ENCODE data around the gene EML6. TPM values are rescaled to one million over a fixed set of nuclear protein-coding genes. Genes with fewer than 3 reads are reported as not detected.
"Not testable (repeated sequence)": the region's sequence is repeated elsewhere in the genome, so short reads cannot be mapped to it uniquely, and the experiment has no call there.

The EML6 gene
- total and polyA plus RNA-seq, 2 experiments from 2014 or later: 2.7 to 6.2 TPM

DNA sequence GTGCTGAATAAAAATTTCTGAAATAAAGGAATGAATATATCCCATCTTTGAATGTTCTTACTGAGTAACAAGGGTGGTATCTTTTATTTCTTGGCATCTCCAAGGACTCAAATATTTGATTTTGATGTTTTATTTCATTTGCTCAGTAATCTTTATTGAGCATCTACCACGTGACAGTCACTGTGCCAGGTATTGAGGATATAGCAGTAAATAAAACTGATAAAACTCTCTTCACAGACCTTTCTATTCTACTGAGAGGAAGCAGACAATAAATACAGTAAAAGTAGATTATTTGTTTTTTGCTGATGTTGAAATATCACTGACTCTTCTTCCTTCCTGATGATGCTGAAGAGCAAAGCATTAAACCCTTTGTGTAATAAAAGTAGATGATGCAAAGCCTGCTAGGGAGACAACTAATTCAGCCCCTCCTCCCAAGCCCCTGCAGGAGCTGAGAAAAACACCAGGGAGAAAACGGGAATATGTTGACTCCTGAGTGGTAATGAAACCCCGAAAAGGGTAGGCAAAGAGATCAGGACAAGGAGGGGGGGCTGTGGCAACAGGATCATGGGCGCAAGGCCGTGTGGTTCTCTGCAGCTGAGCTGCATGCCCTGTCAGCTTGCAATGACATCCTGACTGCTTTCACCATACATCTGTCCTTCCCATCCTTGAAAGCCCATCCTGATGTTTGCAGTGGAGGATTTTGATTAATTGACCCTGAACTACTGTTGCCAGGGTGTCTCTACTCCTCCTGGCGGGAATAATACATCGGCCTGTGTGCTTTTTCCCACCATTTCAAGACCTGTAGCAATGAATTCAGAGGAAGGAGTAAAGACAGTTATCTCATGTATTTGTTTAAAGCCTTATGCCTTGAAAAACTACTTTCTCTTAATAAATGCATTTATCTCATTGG lies 117.4 kb downstream of the EML6 start:
- TF ChIP-seq, protein P1, sequence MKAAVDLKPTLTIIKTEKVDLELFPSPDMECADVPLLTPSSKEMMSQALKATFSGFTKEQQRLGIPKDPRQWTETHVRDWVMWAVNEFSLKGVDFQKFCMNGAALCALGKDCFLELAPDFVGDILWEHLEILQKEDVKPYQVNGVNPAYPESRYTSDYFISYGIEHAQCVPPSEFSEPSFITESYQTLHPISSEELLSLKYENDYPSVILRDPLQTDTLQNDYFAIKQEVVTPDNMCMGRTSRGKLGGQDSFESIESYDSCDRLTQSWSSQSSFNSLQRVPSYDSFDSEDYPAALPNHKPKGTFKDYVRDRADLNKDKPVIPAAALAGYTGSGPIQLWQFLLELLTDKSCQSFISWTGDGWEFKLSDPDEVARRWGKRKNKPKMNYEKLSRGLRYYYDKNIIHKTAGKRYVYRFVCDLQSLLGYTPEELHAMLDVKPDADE (IDR thresholded peaks at IDR 0.05): no peak
- TF ChIP-seq, protein P2, sequence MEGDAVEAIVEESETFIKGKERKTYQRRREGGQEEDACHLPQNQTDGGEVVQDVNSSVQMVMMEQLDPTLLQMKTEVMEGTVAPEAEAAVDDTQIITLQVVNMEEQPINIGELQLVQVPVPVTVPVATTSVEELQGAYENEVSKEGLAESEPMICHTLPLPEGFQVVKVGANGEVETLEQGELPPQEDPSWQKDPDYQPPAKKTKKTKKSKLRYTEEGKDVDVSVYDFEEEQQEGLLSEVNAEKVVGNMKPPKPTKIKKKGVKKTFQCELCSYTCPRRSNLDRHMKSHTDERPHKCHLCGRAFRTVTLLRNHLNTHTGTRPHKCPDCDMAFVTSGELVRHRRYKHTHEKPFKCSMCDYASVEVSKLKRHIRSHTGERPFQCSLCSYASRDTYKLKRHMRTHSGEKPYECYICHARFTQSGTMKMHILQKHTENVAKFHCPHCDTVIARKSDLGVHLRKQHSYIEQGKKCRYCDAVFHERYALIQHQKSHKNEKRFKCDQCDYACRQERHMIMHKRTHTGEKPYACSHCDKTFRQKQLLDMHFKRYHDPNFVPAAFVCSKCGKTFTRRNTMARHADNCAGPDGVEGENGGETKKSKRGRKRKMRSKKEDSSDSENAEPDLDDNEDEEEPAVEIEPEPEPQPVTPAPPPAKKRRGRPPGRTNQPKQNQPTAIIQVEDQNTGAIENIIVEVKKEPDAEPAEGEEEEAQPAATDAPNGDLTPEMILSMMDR (conservative IDR thresholded peaks at IDR 0.05; ENCODE audit: low read depth in 2 of 2): no peak
- TF ChIP-seq, protein P3, sequence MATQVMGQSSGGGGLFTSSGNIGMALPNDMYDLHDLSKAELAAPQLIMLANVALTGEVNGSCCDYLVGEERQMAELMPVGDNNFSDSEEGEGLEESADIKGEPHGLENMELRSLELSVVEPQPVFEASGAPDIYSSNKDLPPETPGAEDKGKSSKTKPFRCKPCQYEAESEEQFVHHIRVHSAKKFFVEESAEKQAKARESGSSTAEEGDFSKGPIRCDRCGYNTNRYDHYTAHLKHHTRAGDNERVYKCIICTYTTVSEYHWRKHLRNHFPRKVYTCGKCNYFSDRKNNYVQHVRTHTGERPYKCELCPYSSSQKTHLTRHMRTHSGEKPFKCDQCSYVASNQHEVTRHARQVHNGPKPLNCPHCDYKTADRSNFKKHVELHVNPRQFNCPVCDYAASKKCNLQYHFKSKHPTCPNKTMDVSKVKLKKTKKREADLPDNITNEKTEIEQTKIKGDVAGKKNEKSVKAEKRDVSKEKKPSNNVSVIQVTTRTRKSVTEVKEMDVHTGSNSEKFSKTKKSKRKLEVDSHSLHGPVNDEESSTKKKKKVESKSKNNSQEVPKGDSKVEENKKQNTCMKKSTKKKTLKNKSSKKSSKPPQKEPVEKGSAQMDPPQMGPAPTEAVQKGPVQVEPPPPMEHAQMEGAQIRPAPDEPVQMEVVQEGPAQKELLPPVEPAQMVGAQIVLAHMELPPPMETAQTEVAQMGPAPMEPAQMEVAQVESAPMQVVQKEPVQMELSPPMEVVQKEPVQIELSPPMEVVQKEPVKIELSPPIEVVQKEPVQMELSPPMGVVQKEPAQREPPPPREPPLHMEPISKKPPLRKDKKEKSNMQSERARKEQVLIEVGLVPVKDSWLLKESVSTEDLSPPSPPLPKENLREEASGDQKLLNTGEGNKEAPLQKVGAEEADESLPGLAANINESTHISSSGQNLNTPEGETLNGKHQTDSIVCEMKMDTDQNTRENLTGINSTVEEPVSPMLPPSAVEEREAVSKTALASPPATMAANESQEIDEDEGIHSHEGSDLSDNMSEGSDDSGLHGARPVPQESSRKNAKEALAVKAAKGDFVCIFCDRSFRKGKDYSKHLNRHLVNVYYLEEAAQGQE (IDR thresholded peaks at IDR 0.05; ENCODE audit: unreplicated experiment): no peak
- TF ChIP-seq EZH2 (IDR thresholded peaks at IDR 0.05; ENCODE audit: low read depth, unreplicated experiment): no peak
- no peak for TF ChIP-seq NANOG (IDR thresholded peaks at IDR 0.05; ENCODE audit: borderline replicate concordance)
- no peak for TF ChIP-seq EZH2phosphoT487 (IDR thresholded peaks at IDR 0.05; ENCODE audit: unreplicated experiment)
- TF ChIP-seq POLR2AphosphoS5 (IDR thresholded peaks at IDR 0.05; ENCODE audit: low read depth): no peak
- no peak for TF ChIP-seq ZNF114 (CRISPR knock-in tag; IDR thresholded peaks at IDR 0.05)
- no peak for TF ChIP-seq CREB1 (CRISPR knock-in tag; IDR thresholded peaks at IDR 0.05; ENCODE audit: low read depth)
- no peak for TF ChIP-seq ZNF331 (CRISPR knock-in tag; IDR thresholded peaks at IDR 0.05; ENCODE audit: low read depth)
- Mint-ChIP-seq H3K27me3 (ENCODE audit: insufficient read depth, low read depth, poor library complexity) (peaks cover 2% of the 10 kb centered on the region), H3K27ac (no peak overlapping the region), H3K36me3 (ENCODE audit: low read depth) (no peaks in the 10 kb centered on the region), H3K4me3 (no peak overlapping the region), H3K9me3 (no peaks in the 10 kb centered on the region), H3K4me1 (peaks cover 6% of the 10 kb centered on the region; the same call in 2 of the 3 replicates)
- DNase-seq (ENCODE audit: low spot score) (no peak), ATAC-seq (no peak)
- H3K36me3 ChIP-seq (ENCODE audit: insufficient read depth): no peaks in the 10 kb centered on the region
- no peaks in the 10 kb centered on the region for H3K9me2 ChIP-seq (ENCODE audit: insufficient read depth)
- no peak overlapping the region for H3K4me3 ChIP-seq
- no peak overlapping the region for H3K27ac ChIP-seq (ENCODE audit: low read depth)
- H3K27me3 ChIP-seq (ENCODE audit: insufficient read depth): no peaks in the 10 kb centered on the region
- no peaks in the 10 kb centered on the region for H3F3A ChIP-seq (replicated peaks; ENCODE audit: low read depth)
- no peaks in the 10 kb centered on the region for H4K20me1 ChIP-seq (replicated peaks; ENCODE audit: insufficient read depth)
- no peaks in the 10 kb centered on the region for H3K79me2 ChIP-seq (replicated peaks; ENCODE audit: insufficient read depth)
- no peaks in the 10 kb centered on the region for H3K4me1 ChIP-seq (ENCODE audit: insufficient read depth)
- no peak overlapping the region for H3K4me2 ChIP-seq
- no peak overlapping the region for H2AFZ ChIP-seq

DNA sequence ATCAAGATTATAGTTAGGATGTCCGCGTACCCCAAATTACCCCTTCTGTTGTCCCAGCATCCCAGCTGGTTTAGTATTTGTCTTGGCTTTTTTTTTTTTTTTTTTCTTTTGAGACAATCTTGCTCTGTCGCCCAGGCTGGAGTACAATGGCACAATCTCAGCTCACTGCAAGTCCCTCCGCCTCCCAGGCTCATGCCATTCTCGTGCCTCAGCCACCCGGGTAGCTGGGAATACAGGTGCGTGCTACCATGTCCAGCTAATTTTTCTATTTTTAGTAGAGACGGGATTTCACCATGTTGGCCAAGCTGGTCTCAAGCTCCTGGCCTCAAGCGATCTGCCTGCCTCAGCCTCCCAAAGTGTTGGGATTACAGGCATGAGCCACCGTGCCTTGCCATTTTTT lies 118.0 kb downstream of the EML6 start:
- H3K4me1 ChIP-seq (ENCODE audit: insufficient read depth); H3K4me3 Mint-ChIP-seq; H4K20me1 ChIP-seq (replicated peaks; ENCODE audit: insufficient read depth); H3K4me2 ChIP-seq; H2AFZ ChIP-seq; H3K27ac ChIP-seq (ENCODE audit: low read depth); H3K4me1 Mint-ChIP-seq; H3K36me3 ChIP-seq (ENCODE audit: insufficient read depth); ATAC-seq; DNase-seq (ENCODE audit: low spot score); H3K4me3 ChIP-seq; H3K27me3 ChIP-seq (ENCODE audit: insufficient read depth); H3K27ac Mint-ChIP-seq; H3K36me3 Mint-ChIP-seq (ENCODE audit: low read depth); H3K79me2 ChIP-seq (replicated peaks; ENCODE audit: insufficient read depth); H3K9me2 ChIP-seq (ENCODE audit: insufficient read depth); H3F3A ChIP-seq (replicated peaks; ENCODE audit: low read depth); H3K9me3 Mint-ChIP-seq; H3K27me3 Mint-ChIP-seq (ENCODE audit: insufficient read depth, low read depth, poor library complexity): not testable (repeated sequence)

Data from GM23338 (cell line).